ENCODE measurements around the gene ZNF747. TPM values are rescaled to one million over a fixed set of nuclear protein-coding genes. Genes with fewer than 3 reads are reported as not detected.

The ZNF747 gene
- total RNA-seq, 1 donor from 2014 or later = 4.8 TPM

DNA sequence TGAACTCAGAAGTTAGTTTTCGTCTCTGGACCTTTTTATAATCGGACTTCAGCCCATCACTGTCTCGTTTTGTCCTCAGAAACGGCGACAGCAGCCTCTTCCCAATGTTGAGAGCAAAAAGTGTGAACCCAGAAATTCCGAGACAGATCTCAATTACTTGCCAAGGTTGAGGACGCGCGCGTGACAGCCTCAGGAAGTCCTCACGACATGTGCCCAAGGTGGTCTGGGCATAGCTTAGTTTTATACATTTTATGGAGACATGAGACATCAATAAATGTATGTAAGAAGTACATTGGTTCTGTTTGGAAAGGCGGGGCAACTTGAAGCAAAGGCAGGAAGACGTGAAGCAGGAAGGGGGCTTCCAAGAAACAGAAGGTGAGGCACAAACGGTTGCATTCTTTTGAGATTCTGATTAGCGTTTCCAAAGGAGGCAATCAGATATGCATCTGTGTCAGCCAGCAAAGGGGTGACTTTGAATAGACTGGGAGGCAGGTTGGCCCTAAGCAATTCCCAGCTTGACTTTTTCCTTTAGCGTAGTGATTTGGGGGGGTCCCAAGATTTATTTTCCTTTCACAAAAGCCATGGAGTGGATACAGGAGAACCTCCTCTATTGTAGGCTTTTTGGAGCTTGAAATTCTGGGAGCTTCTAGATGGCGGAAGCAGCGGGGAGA, 583 bp upstream of the ZNF747 start:
- no peaks in the 10 kb centered on the region for H3K27me3 Mint-ChIP-seq (ENCODE audit: unreplicated experiment)
- TF ChIP-seq, protein P1, sequence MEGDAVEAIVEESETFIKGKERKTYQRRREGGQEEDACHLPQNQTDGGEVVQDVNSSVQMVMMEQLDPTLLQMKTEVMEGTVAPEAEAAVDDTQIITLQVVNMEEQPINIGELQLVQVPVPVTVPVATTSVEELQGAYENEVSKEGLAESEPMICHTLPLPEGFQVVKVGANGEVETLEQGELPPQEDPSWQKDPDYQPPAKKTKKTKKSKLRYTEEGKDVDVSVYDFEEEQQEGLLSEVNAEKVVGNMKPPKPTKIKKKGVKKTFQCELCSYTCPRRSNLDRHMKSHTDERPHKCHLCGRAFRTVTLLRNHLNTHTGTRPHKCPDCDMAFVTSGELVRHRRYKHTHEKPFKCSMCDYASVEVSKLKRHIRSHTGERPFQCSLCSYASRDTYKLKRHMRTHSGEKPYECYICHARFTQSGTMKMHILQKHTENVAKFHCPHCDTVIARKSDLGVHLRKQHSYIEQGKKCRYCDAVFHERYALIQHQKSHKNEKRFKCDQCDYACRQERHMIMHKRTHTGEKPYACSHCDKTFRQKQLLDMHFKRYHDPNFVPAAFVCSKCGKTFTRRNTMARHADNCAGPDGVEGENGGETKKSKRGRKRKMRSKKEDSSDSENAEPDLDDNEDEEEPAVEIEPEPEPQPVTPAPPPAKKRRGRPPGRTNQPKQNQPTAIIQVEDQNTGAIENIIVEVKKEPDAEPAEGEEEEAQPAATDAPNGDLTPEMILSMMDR (IDR thresholded peaks at IDR 0.05) = no peak
- no peak for DNase-seq (ENCODE audit: extremely low spot score, unreplicated experiment)
- H3K27ac Mint-ChIP-seq (ENCODE audit: unreplicated experiment) = peak overlapping the region; percentile 94
- H3K9me3 Mint-ChIP-seq (ENCODE audit: unreplicated experiment) = no peaks in the 10 kb centered on the region
- peaks cover 16% of the 10 kb centered on the region for H3K4me1 Mint-ChIP-seq (ENCODE audit: unreplicated experiment)
- H3K36me3 Mint-ChIP-seq (ENCODE audit: unreplicated experiment) = peaks cover 3% of the 10 kb centered on the region
- H3K4me3 Mint-ChIP-seq (ENCODE audit: unreplicated experiment) = peak overlapping the region; percentile 83

DNA sequence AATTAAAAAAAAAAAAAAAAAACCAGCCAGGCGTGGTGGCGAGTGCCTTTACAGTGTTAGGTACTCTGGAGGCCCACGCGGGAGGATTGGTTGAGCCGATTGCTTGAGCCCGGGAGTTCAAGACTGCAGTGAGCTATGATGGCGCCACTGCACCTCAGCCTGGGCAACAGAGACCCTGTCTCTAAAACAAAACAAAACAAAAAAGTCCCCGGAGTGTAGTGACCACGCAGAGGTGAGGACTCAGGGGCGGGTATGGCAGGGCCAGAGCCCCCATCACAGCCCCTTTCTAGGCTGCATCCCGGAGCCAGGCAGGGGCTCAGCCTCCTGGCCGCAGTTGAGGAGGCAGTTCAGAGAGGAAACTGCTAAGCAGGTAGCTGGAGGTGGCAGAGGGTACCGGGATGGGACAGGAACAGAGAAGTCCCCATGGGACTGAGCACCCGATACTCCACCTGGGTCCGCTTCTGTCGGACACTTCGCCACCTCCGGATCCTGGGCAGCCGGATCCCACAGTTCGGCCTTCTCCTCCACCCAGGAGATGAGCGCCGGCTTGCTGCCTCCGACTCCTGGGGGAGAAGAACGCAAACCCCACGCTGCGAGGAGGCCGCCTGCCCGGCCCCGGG, 800 bp downstream of the ZNF747 start:
- TF ChIP-seq, protein P1 (IDR thresholded peaks at IDR 0.05) = no peak
- peak overlapping the region; percentile 72 for H3K27ac Mint-ChIP-seq (ENCODE audit: unreplicated experiment)
- no peaks in the 10 kb centered on the region for H3K27me3 Mint-ChIP-seq (ENCODE audit: unreplicated experiment)
- H3K4me3 Mint-ChIP-seq (ENCODE audit: unreplicated experiment) = peak overlapping the region; percentile 83
- H3K4me1 Mint-ChIP-seq (ENCODE audit: unreplicated experiment) = peaks cover 16% of the 10 kb centered on the region
- H3K9me3 Mint-ChIP-seq (ENCODE audit: unreplicated experiment) = no peaks in the 10 kb centered on the region
- no peak for DNase-seq (ENCODE audit: extremely low spot score, unreplicated experiment)
- peaks cover 3% of the 10 kb centered on the region for H3K36me3 Mint-ChIP-seq (ENCODE audit: unreplicated experiment)

DNA sequence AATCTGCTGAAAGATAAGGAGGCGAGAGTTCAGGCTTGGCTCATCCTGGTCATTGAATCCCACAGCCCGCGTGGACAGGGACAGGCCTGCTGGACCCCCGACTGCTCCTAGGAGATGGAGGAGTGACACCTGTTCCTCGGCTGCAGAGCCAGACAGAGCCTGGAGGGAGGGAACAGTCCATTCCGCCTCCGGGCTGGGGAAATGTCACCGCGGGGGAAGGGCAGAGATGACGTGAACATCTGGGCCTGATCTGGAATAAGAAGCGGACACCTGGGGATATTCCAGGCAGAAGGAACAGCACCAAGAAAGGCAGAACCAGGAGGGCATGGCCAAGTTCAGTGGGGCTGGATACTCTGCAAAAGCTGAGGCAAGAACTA, 1.5 kb downstream of the ZNF747 start:
- Mint-ChIP-seq H3K4me3 (ENCODE audit: unreplicated experiment) (peak overlapping the region; percentile 45), H3K4me1 (ENCODE audit: unreplicated experiment) (peaks cover 16% of the 10 kb centered on the region), H3K27ac (ENCODE audit: unreplicated experiment) (peak overlapping the region; percentile 47), H3K36me3 (ENCODE audit: unreplicated experiment) (peaks cover 3% of the 10 kb centered on the region), H3K27me3 (ENCODE audit: unreplicated experiment) (no peaks in the 10 kb centered on the region), H3K9me3 (ENCODE audit: unreplicated experiment) (no peaks in the 10 kb centered on the region)
- DNase-seq (ENCODE audit: extremely low spot score, unreplicated experiment) = no peak
- TF ChIP-seq, protein P1 (IDR thresholded peaks at IDR 0.05) = no peak

DNA sequence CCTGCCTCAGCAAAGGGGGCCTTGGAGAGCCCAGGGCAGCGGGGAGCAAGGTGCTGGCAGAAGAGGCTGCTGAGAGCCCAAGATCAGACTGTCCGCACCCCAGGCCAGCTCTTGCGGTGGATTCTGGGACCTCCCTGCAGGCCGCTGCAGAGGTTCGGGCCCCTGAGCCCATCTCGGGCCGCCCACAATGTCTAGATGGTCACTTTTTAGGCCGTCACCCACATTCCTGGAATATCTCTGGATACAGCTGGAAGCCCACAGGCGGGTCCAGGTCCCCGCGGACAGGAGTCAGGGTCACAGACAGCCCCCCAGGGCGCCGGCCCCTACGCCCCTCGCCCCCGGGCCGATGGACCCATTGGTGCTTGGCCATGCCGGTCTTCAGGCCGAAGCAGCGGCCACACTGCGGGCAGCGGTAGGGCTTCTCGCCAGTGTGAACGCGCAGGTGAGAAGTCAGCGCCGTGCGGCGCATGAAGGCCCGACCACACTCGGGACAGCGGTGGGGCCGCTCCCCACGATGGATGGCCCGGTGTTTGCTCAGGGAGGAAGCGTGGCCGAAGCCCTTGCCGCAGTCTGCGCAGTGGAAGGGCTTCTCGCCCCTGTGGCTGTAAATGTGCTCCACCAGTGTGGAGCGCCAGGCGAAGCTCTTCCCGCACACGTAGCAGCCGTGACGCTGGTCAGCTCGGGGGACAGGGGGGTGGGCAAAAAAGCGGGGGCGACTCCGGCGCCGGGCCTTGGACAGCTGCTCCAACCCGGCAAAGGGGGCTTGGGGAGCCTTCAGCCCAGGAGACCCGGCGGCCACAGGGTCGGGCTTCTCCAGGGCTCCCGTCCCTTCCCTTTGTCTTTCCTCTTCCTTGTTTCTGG, 2.1 kb downstream of the ZNF747 start:
- Mint-ChIP-seq H3K4me3 (ENCODE audit: unreplicated experiment) (peak overlapping the region; percentile 45), H3K27me3 (ENCODE audit: unreplicated experiment) (no peaks in the 10 kb centered on the region), H3K36me3 (ENCODE audit: unreplicated experiment) (peaks cover 3% of the 10 kb centered on the region), H3K27ac (ENCODE audit: unreplicated experiment) (peak overlapping the region; percentile 47), H3K4me1 (ENCODE audit: unreplicated experiment) (peaks cover 22% of the 10 kb centered on the region), H3K9me3 (ENCODE audit: unreplicated experiment) (no peaks in the 10 kb centered on the region)
- DNase-seq (ENCODE audit: extremely low spot score, unreplicated experiment) = no peak
- TF ChIP-seq, protein P1 (IDR thresholded peaks at IDR 0.05) = no peak
